Coronary artery (tissue), 2 donors: ENCODE results near the gene RFX8.

ENCODE experiments used
- DNase-seq: peaks from one replicate; pipeline ENCODE4 v3.0.0-alpha.2; 2017; ENCODE audit warnings: low spot score
- H3K27ac ChIP-seq, 2 donors: fragments of 200-600 bp; sonication (generic); one replicate each; pipeline ENCODE4 v1.5.1; 2016 to 2019
- H3K4me3 ChIP-seq: fragments of 200-600 bp; sonication (generic); 2 replicates; pipeline ENCODE4 v1.5.1; 2016; ENCODE audit warnings: mild to moderate bottlenecking, moderate library complexity
- TF ChIP-seq, protein P1 (sequence below): fragments of 200-600 bp; sonication (generic); IDR thresholded peaks from one replicate; pipeline ENCODE4 v1.5.1; 2019; ENCODE audit warnings: antibody characterized with exemption

Gene RFX8

DNA sequence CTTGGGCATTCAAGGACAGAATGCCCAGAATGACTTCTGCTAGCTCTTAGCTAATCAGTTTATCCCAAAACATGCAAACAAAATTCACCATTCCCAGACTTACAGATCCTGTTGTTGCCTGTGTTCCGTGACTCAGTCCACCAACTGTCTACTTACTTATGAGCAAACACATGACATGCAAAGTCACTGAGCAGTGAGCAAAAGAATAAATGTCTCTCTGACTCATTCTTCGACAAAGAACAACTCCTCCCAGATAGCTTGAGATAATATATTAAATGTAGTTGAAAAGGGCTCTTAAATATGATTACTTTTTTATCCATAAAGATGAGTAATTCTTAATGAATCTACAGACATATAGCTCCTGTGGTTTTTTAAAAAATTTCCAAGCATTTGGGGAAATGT lies 78.6 kb downstream of the RFX8 start:
- H3K4me3 ChIP-seq = no peak overlapping the region
- no peak for DNase-seq
- TF ChIP-seq, protein P1, sequence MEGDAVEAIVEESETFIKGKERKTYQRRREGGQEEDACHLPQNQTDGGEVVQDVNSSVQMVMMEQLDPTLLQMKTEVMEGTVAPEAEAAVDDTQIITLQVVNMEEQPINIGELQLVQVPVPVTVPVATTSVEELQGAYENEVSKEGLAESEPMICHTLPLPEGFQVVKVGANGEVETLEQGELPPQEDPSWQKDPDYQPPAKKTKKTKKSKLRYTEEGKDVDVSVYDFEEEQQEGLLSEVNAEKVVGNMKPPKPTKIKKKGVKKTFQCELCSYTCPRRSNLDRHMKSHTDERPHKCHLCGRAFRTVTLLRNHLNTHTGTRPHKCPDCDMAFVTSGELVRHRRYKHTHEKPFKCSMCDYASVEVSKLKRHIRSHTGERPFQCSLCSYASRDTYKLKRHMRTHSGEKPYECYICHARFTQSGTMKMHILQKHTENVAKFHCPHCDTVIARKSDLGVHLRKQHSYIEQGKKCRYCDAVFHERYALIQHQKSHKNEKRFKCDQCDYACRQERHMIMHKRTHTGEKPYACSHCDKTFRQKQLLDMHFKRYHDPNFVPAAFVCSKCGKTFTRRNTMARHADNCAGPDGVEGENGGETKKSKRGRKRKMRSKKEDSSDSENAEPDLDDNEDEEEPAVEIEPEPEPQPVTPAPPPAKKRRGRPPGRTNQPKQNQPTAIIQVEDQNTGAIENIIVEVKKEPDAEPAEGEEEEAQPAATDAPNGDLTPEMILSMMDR = no peak
- H3K27ac ChIP-seq = no peak overlapping the region

- no peak for DNase-seq
- Histone ChIP-seq H3K4me3 (no peak overlapping the region), H3K27ac (no peak overlapping the region)
- TF ChIP-seq, protein P1 = no peak
Measured at GRCh38 chr2:101395545-101396315, 79.2 kb downstream of the RFX8 start.

GRCh38 chr2:101388232-101388631 lies 86.7 kb downstream of the RFX8 start:
- Histone ChIP-seq H3K4me3 (no peak overlapping the region), H3K27ac (no peak overlapping the region)
- TF ChIP-seq, protein P1 = no peak
- DNase-seq = no peak

GRCh38 chr2:101387151-101387834 lies 87.6 kb downstream of the RFX8 start, which contains the start of gene CREG2:
Gene CREG2 (minus strand): TSS chr2:101387503. CDS start chr2:101387457, 46 bp downstream.
- DNase-seq = no peak
- Histone ChIP-seq H3K4me3 (peak within 1 kb of the TSS; percentile 71), H3K27ac (no peak within 1 kb of the TSS)
- TF ChIP-seq, protein P1 = peak; percentile 27

DNA sequence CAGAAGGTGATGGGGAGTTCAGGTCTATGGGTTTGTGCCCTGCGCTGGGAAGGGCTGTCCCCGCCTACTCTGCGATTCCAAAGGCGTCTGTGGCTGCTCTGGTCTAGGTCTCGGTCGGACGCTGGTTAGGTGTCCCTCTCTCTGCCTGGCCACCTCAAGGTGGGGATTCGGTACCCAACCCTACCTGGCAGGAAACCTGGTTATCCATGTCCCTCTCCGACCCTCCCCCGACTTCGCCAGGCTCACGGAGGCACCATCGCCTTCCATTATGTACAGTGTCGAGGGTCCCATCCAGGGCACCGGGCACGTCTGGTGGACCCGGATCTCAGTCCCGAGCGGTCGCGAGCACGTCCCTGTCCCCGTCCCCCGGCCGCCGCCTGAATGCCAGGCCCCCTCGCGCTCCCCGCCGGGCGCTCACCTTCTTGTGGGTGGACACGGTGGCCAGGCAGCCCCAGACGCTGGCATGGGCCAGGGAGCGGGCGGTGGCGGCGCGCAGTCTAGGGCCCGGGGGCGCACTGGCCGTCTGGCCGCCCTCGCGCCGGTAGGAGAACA lies 88.2 kb downstream of the RFX8 start:
- DNase-seq = no peak
- Histone ChIP-seq H3K27ac (no peak overlapping the region), H3K4me3 (peak overlapping the region; percentile 71)
- TF ChIP-seq, protein P1 = no peak

DNA sequence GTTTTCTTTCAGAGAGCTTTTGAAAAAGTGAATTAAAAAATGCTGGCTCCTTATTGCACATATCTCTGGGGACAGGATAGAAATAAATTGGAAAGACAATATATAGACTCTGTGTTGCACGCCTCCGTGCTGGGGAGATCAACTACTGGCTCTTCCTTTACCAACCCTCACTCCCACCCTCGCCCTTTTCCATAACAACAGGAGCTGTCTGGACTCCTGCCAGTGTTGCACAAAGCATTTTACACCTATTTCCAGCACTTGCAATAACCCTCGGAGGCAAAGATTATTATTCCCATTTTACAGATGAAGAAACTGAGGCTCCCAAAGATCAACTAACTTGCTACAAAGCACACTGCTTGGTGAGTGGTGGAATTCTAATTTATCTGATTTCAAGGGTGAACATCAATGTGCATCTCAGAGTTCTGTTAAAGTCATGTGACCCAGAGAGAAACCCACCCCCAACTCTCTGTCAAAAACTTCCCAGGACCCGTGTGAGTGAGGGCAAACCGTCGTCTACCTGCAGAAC lies 91.8 kb downstream of the RFX8 start:
- DNase-seq = no peak
- no peak overlapping the region for H3K4me3 ChIP-seq
- no peak overlapping the region for H3K27ac ChIP-seq
- TF ChIP-seq, protein P1 = no peak
